GM21526 (cell line): ENCODE measurements around the gene GRID2.

ENCODE experiments used
- ATAC-seq: cut with Tn5 transposase; IDR thresholded peaks from one replicate; pipeline ENCODE4 v1.9.1; 2021; ENCODE audit warnings: moderate library complexity; ENCODE audit not compliant: unreplicated experiment, low FRiP score

The GRID2 gene

DNA sequence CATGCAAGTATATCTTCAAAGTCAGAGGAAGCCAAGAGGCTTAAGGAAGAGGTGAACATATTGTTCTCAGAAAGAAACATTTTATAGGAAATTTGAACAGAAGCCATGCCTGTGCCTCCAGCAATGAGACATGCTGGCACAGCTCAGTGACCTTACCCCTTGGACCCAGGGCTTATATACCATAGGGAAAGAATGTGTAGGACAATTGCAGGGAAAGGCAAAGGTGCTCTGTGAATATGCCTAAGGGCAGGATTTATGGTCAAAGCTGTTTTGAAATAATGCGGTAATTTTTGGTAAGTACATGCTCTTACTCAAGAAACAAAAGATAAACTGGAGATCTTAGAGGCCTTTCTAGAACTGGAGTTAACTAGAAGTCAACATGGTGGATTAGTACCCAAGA, 568.8 kb downstream of the GRID2 start:
- ATAC-seq = no peak

DNA sequence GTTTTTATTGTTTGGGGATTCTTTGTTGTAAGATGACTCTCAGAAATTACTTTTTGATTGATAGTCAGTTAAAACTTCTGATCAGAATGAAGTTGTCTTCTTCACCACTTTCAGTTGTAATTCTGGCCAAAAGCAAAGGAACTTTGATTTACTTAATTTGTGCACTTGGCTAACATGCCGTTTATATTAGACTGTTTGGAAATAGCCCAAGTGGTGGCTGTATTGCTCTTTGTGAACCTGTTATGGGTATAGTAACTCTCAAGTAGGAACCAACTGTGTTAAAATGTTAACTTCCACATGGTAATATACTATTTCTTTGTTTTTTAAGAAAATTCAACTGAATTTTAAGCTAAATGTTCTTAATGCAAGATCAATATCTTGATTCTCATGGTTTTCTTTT, 581.9 kb downstream of the GRID2 start:
- no peak for ATAC-seq

- no peak for ATAC-seq
These were observed 648.7 kb downstream of the GRID2 start for GRCh38 chr4:92952426-92952825.

GRCh38 chr4:92952897-92953296, 649.1 kb downstream of the GRID2 start:
- ATAC-seq = no peak

DNA sequence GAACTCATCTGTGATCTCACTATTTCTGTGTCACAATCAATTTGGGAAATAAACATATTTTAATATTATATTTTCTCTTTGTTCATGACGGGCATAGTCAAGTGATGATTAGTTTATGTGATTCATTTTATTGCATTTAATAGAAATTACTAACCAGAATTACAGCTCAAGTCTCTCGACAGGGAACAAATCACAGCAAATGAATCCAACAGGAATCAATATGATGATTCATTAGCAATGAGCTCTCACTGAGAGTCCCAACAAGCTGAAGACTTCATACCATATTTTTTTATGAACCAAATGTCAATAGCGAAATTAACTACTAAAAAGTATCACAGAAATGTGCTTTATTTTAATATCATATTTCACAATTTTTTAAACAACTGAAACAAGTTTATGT, 649.7 kb downstream of the GRID2 start:
- no peak for ATAC-seq

GRCh38 chr4:92961881-92962280, 658.1 kb downstream of the GRID2 start:
- no peak for ATAC-seq

- no peak for ATAC-seq
These were observed 659.1 kb downstream of the GRID2 start for GRCh38 chr4:92962831-92963230.

- no peak for ATAC-seq
These were observed 664.8 kb downstream of the GRID2 start for GRCh38 chr4:92968556-92968955.

- ATAC-seq = no peak
These were observed 665.2 kb downstream of the GRID2 start for GRCh38 chr4:92968996-92969395.

GRCh38 chr4:92969650-92970379, 666.0 kb downstream of the GRID2 start:
- no peak for ATAC-seq

GRCh38 chr4:92970996-92971395, 667.2 kb downstream of the GRID2 start:
- ATAC-seq = no peak

- no peak for ATAC-seq
These were observed 684.5 kb downstream of the GRID2 start for GRCh38 chr4:92988301-92988700.

DNA sequence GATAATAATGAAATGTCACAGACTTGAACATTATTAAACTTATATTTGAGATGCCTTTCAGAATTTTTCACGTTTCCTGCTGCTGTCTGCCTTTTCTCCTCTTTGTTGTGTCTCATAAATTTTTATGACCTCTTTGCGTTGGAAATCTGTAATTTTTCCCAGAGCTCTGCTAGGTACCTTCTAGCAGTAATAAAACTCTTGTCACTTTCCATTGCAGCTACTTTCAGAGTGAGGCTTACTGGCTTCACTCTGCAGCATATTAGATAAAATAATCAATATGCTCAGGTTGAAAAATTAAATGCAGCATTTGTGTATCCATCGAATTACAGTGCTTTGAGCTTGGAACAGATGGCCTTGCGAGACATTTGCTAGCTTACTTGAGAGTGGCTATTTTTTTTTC, 689.0 kb downstream of the GRID2 start:
- ATAC-seq = no peak

DNA sequence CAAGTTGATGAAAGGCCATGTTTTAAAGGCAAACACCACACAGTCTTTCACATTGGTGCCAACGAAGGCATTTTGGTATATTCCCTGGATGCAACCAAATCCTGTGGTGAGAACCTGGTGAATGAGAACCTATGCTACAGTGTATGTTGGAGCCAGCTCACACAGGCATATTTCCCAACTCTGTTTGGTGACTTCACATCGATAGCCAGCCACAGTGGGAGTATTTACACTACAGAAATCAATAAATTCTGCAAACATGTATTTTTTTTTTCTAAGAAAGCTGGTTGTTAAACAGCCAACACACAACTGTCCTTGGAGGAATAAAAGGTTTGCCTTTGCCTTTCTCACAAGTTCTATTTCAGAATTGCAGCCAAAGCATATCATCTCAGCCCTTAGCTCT, 691.0 kb downstream of the GRID2 start:
- no peak for ATAC-seq

- no peak for ATAC-seq
These were observed 692.8 kb downstream of the GRID2 start for GRCh38 chr4:92996533-92996932.

DNA sequence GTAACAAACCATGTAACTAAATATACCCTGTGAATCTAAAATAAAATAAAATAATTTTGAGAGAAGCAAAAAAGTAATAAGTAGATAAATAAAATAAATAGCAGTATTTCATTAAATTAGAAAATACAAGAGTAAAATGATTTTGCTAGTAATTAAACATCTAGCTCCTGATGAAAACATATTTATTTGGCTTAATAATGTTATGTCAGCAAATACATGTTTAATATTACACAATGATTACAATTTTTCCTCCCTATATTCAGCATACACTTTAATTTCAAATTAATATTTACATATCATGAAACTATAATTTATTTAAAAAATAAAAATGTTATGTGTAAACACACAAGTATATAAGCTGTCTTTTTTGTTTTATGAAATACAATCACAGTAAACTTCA, 697.1 kb downstream of the GRID2 start:
- no peak for ATAC-seq

DNA sequence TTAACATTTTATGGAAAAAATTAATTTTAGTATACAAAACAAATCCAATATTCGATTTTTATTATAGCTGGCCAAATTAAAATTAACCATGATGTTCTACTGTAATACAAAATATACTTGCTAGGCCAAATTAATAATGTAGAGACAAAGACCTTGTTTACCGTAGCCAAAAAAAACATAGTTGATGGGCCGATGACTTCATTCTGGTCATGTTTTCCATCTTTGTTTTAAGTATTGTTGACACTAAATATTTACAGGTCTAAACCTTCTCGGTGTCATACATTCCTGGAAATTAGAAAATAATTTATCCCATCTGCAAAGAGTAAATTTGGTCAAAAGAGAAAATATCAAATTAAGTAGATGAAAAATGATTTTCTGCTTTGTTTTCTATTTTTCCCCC, 698.5 kb downstream of the GRID2 start:
- no peak for ATAC-seq

GRCh38 chr4:93016350-93016749, 712.6 kb downstream of the GRID2 start:
- no peak for ATAC-seq

DNA sequence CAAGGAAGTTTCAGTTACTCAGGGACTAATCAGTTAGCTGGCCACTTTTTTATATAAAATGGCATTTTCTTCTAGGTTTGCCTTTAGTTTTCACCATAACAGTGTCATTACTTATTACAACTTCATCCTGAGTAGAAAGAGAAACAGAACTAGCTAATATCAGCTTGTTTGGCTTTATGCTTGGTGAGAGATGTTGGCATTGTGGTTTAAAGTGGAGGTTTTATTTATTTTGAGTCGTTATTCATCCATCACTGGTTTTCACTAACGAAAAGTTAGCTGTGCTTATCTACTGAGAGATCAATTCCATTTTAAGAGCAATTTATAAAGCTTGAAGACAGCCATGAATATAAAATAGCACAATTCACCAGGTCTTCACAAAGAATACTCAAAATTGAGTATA, 714.5 kb downstream of the GRID2 start:
- no peak for ATAC-seq

DNA sequence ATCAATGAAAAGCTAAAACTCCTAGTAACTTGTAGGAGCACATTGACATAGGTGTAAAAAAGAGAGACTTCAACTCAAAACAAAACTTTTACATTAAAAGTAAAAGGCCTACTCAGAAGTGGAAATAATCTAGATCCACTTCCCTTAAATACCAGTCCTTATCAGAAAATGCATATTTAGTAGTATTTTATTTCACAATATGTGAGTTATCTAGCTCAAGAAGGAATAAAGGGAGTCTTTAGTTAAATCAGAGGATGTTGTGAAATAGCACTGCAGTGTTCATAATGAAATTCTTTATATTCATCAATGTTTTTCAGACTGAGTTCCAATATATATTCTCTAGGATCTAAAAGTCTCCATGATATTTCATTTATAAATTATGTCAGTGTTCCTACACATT, 715.0 kb downstream of the GRID2 start:
- no peak for ATAC-seq

- no peak for ATAC-seq
These were observed 726.0 kb downstream of the GRID2 start for GRCh38 chr4:93029769-93030168.

GRCh38 chr4:93030670-93031069, 726.9 kb downstream of the GRID2 start:
- peak; percentile 46 for ATAC-seq
